ENCODE measurements around the gene ACP6. TPM values are rescaled to one million over a fixed set of nuclear protein-coding genes. Genes with fewer than 3 reads are reported as not detected.

The ACP6 gene
- total RNA-seq, 4 donors from 2014 or later: 8.8 to 20.7 (median 13.9) TPM

DNA sequence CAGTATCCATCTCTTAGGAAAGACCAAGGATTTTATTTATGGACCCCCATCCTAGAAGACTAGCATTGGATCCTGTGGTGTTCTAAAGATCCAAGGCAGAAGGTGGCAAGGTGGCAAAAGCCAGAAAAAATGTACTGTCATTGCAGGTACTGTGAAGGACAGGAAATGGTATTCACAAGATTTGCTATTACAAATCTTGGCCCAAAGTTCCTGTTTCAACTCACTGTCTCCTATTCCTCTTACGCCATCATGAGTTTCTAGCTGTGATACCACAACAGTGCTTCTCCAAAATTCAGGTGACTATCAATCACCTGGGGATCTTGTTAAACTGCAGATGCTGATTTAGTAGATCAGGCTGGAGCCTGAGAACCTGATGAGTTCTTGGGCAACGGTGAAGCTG, 21.4 kb downstream of the ACP6 start:
- no peaks in the 10 kb centered on the region for H3K4me1 ChIP-seq
- H3K36me3 ChIP-seq: peaks cover 0 to 88% of the 10 kb centered on the region in 2 donors
- H3K27ac ChIP-seq: no peak overlapping the region
- TF ChIP-seq EP300 (IDR thresholded peaks at IDR 0.05) (no peak), POLR2AphosphoS5 (IDR thresholded peaks at IDR 0.05) (no peak), POLR2A (IDR thresholded peaks at IDR 0.05) (no peak)
- TF ChIP-seq, protein P1, sequence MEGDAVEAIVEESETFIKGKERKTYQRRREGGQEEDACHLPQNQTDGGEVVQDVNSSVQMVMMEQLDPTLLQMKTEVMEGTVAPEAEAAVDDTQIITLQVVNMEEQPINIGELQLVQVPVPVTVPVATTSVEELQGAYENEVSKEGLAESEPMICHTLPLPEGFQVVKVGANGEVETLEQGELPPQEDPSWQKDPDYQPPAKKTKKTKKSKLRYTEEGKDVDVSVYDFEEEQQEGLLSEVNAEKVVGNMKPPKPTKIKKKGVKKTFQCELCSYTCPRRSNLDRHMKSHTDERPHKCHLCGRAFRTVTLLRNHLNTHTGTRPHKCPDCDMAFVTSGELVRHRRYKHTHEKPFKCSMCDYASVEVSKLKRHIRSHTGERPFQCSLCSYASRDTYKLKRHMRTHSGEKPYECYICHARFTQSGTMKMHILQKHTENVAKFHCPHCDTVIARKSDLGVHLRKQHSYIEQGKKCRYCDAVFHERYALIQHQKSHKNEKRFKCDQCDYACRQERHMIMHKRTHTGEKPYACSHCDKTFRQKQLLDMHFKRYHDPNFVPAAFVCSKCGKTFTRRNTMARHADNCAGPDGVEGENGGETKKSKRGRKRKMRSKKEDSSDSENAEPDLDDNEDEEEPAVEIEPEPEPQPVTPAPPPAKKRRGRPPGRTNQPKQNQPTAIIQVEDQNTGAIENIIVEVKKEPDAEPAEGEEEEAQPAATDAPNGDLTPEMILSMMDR (IDR thresholded peaks at IDR 0.05): no peak
- no peak for ATAC-seq
- 95 to 100% methylated on average over 1 to 2 of the region's 2 CpGs for WGBS, 2 donors (ENCODE audit: low coverage in 1 of 2)
- no peaks in the 10 kb centered on the region for H3K27me3 ChIP-seq
- no peaks in the 10 kb centered on the region for H3K9me3 ChIP-seq
- H3K4me3 ChIP-seq: no peak overlapping the region

DNA sequence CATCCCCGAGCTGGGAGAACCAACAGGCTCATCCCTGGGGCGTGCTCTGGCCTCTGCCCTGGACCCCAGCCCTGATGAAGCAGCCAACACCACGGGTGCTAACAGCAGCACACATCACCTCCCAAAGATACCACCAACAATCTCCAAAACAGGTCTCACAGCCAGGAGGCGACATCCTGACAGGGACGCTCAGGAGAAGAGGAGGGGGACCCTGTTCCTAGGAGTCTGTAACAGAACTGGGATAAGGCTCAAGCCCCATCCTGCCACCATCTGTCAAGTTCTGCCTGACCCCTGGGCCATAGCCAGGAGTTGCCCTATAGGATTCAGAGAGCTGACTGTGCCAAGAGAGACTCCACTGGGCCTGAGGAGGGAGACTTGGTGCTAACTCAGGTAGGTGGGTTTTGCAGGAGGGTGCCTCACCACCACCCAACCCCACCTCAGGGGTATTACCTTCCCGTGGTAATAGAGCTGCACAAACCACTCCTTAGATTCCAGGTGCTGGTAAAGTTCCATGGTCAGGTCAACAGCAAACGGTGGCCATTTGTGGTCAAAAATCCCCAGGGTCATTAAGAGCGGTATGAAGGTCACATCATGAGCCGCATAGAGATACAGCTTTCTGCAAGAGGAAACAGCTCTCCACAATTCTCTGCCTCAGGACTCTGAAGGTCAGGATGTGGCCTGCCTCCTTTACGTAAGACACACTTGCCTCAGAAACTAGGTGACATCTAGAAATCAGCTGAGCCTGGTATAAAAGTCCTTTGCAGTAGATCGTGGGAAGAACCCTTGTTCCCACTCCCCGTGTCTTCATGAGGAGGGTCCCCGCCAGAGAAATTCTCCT, 22.3 kb downstream of the ACP6 start:
- Histone ChIP-seq H3K4me1 (no peaks in the 10 kb centered on the region), H3K9me3 (no peaks in the 10 kb centered on the region), H3K27ac (no peak overlapping the region), H3K36me3 (peaks cover 0 to 87% of the 10 kb centered on the region in 2 donors), H3K27me3 (no peaks in the 10 kb centered on the region), H3K4me3 (no peak overlapping the region)
- TF ChIP-seq POLR2AphosphoS5 (IDR thresholded peaks at IDR 0.05) (no peak), POLR2A (IDR thresholded peaks at IDR 0.05) (no peak), EP300 (IDR thresholded peaks at IDR 0.05) (no peak)
- TF ChIP-seq, protein P1 (IDR thresholded peaks at IDR 0.05): no peak
- WGBS, 2 donors (ENCODE audit: low coverage in 1 of 2): 87 to 91% methylated on average over 4 to 7 of the region's 13 CpGs
- no peak for ATAC-seq

DNA sequence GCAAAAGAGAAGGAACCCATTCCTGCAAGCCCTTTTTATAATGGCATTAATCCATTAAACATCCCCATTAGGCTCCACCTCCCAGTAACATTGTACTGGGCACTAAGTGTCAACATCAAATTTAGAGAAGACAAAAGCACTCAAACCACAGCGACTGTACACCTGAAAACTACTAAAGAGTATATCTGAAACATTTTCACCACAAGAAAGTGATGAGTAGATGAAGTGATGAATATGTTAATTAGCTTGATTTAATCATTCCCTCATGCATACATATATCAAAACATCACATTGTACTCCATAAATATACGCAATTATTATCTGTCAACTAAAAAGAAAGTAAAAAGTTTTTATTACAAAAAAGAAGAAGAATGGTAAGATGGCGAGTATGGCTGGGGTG, 26.4 kb downstream of the ACP6 start:
- no peaks in the 10 kb centered on the region for H3K27me3 ChIP-seq
- H3K4me3 ChIP-seq: no peak overlapping the region
- no peak overlapping the region for H3K27ac ChIP-seq
- H3K4me1 ChIP-seq: peaks cover 0 to 14% (median 0%) of the 10 kb centered on the region in 3 donors
- TF ChIP-seq POLR2A (IDR thresholded peaks at IDR 0.05): no peak
- no peak for TF ChIP-seq EP300 (IDR thresholded peaks at IDR 0.05)
- no peak for TF ChIP-seq POLR2AphosphoS5 (IDR thresholded peaks at IDR 0.05)
- TF ChIP-seq, protein P1 (IDR thresholded peaks at IDR 0.05): no peak
- H3K36me3 ChIP-seq: peaks cover 0 to 58% of the 10 kb centered on the region in 2 donors
- WGBS, 2 donors (ENCODE audit: low coverage in 1 of 2): 90 to 100% methylated on average over 3 of the region's 3 CpGs
- no peak for ATAC-seq
- H3K9me3 ChIP-seq: no peaks in the 10 kb centered on the region

DNA sequence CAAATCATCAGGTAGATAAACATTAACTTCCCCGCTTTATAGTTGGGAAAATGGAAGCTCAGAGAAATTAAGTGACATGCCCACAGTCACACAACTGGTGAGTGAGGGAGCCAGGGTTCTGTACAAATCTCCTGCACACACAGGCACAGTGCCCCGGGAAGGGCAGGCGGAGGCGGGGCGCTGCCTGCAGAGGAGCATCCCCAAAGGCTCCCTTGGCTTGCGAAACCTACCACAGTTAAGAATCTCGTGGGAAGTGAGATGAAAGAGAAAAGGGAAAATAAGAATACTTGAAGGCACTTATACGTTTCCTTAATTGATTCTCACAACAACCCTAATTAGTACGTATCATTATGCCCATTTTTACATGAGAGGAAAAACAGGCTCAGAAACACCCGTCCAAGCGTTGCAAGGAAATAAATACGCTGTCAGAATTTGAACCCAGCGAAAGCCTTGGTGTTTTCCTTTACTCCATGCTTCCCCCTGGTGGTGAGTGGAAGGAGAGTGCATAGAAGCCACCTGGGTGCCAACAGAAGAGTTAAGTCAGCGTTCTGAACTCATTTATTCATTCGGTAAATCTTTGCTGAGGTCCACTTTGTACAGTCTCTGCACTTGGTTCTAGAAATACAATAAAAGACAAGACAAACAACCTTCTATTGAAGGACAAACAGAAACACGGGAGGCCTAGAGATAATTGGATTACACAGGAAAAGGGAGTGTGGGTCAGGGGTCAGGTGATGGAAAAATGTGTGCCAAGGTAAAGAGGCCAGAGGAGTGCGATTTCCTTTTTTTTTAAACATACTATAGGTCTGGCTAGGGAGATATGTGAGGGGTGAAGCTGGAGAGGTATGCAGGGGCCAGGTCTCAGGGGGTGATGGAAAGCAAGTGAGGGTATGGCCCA, 28.4 kb downstream of the ACP6 start:
- Histone ChIP-seq H3K36me3 (peaks cover 0 to 40% of the 10 kb centered on the region in 2 donors), H3K27me3 (no peaks in the 10 kb centered on the region), H3K9me3 (no peaks in the 10 kb centered on the region), H3K4me1 (peaks cover 0 to 14% (median 0%) of the 10 kb centered on the region in 3 donors), H3K27ac (no peak overlapping the region), H3K4me3 (no peak overlapping the region)
- 45 to 57% methylated on average over 9 to 13 of the region's 17 CpGs for WGBS, 2 donors (ENCODE audit: low coverage in 1 of 2)
- peak; percentile 60 for ATAC-seq
- no peak for TF ChIP-seq EP300 (IDR thresholded peaks at IDR 0.05)
- TF ChIP-seq POLR2A (IDR thresholded peaks at IDR 0.05): no peak
- TF ChIP-seq, protein P1 (IDR thresholded peaks at IDR 0.05): peak; percentile 79 to 87 (median 82)
- TF ChIP-seq POLR2AphosphoS5 (IDR thresholded peaks at IDR 0.05): no peak
